BE2C (cell line): Measurements from ENCODE around the gene WDR20.
"Not testable (repeated sequence)": the region's sequence is repeated elsewhere in the genome, so short reads cannot be mapped to it uniquely, and the experiment has no call there.

Source experiments
- DNase-seq: peaks from one replicate; pipeline ENCODE4 v3.0.0-alpha.2; 2020
- H3K27me3 ChIP-seq: fragments of 250-450 bp; sonication (Bioruptor Pico); 2 replicates; pipeline ENCODE4 v1.5.1; 2020; ENCODE audit warnings: mild to moderate bottlenecking
- H3K36me3 ChIP-seq: fragments of 250-450 bp; sonication (Bioruptor Pico); 2 replicates; pipeline ENCODE4 v1.5.1; 2020; ENCODE audit warnings: mild to moderate bottlenecking
- H3K4me1 ChIP-seq: fragments of 250-450 bp; sonication (Bioruptor Pico); 2 replicates; pipeline ENCODE4 v1.5.1; 2020
- H3K4me3 ChIP-seq: 2 replicates; pipeline ENCODE4 v1.5.1; 2011; ENCODE audit warnings: low read depth, low read length
- H3K9me3 ChIP-seq: fragments of 250-450 bp; sonication (Bioruptor Pico); 2 replicates; pipeline ENCODE4 v1.5.1; 2020
- TF ChIP-seq, protein P1 (sequence below): IDR thresholded peaks from 2 replicates; pipeline ENCODE4 v1.5.1; 2012; ENCODE audit warnings: mild to moderate bottlenecking, low read depth, low read length

The WDR20 gene

GRCh38 chr14:102239231-102239630 is 99.5 kb downstream of the WDR20 start:
- Histone ChIP-seq H3K27me3 (no peaks in the 10 kb centered on the region), H3K4me3 (no peak overlapping the region), H3K9me3 (no peaks in the 10 kb centered on the region), H3K36me3 (no peaks in the 10 kb centered on the region), H3K4me1 (peaks cover 5% of the 10 kb centered on the region)
- no peak for DNase-seq
- TF ChIP-seq, protein P1, sequence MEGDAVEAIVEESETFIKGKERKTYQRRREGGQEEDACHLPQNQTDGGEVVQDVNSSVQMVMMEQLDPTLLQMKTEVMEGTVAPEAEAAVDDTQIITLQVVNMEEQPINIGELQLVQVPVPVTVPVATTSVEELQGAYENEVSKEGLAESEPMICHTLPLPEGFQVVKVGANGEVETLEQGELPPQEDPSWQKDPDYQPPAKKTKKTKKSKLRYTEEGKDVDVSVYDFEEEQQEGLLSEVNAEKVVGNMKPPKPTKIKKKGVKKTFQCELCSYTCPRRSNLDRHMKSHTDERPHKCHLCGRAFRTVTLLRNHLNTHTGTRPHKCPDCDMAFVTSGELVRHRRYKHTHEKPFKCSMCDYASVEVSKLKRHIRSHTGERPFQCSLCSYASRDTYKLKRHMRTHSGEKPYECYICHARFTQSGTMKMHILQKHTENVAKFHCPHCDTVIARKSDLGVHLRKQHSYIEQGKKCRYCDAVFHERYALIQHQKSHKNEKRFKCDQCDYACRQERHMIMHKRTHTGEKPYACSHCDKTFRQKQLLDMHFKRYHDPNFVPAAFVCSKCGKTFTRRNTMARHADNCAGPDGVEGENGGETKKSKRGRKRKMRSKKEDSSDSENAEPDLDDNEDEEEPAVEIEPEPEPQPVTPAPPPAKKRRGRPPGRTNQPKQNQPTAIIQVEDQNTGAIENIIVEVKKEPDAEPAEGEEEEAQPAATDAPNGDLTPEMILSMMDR, result no peak

GRCh38 chr14:102240481-102240880 is 100.8 kb downstream of the WDR20 start:
- H3K9me3 ChIP-seq, H3K4me3 ChIP-seq, H3K36me3 ChIP-seq, H3K4me1 ChIP-seq, DNase-seq, H3K27me3 ChIP-seq: not testable (repeated sequence)

DNA sequence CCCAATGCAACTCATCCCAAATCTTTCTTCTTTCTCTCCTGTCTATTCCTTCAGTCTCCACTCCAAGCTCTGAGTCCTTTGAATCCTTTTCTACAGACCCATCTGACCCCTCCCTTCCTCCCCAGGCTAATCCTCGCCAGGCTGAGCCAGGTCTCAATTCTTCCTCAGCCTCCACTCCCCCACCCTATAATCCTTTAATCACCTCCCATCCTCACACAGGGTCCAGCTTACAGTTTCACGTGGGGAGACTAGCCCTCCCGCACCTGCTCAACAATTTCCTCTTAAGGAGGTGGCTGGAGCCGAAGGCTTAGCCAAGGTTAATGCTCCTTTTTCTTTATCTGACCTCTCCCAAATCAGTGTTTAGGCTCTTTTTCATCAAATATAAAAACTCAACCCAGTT is 101.5 kb downstream of the WDR20 start:
- Histone ChIP-seq H3K36me3 (no peaks in the 10 kb centered on the region), H3K9me3 (no peaks in the 10 kb centered on the region), H3K4me3 (no peak overlapping the region), H3K27me3 (no peaks in the 10 kb centered on the region), H3K4me1 (no peaks in the 10 kb centered on the region)
- no peak for DNase-seq
- TF ChIP-seq, protein P1, result no peak

- not testable (repeated sequence) for DNase-seq, H3K4me3 ChIP-seq, H3K36me3 ChIP-seq, H3K9me3 ChIP-seq, H3K4me1 ChIP-seq, H3K27me3 ChIP-seq
Measured at GRCh38 chr14:102243795-102244194, 104.1 kb downstream of the WDR20 start.

GRCh38 chr14:102246071-102246470 is 106.4 kb downstream of the WDR20 start:
- no peak for DNase-seq

DNA sequence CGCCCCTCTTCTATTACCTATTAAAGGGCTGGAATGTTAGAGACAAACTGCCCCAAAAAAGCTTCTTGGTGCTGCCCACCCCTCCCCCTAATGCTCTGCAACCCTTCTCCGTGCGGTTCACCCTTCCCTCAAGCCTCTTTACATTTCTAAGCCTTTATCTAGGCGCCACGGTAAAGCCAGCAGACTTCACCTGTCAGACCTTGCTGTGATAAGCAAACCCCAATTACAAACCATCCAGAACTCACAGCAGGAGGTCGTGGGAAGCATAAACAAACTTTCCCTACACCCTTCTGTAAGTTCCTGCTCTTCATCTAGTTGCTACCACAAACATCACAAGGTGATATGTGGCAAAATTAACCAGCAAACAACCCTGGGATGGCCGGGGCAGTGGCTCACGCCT is 108.4 kb downstream of the WDR20 start:
- Histone ChIP-seq H3K27me3 (no peaks in the 10 kb centered on the region), H3K4me1 (no peaks in the 10 kb centered on the region), H3K36me3 (no peaks in the 10 kb centered on the region), H3K4me3 (no peak overlapping the region), H3K9me3 (no peaks in the 10 kb centered on the region)
- TF ChIP-seq, protein P1, result no peak
- DNase-seq, result no peak

More at GRCh38 chr14:102246071-102246470, 106.4 kb downstream of the WDR20 start:
- TF ChIP-seq, protein P1, result no peak
- H3K4me3 ChIP-seq, result no peak overlapping the region
- no peaks in the 10 kb centered on the region for H3K36me3 ChIP-seq
- no peaks in the 10 kb centered on the region for H3K4me1 ChIP-seq
- no peaks in the 10 kb centered on the region for H3K9me3 ChIP-seq
- H3K27me3 ChIP-seq, result no peaks in the 10 kb centered on the region

- no peaks in the 10 kb centered on the region for H3K27me3 ChIP-seq
- no peak overlapping the region for H3K4me3 ChIP-seq
- H3K9me3 ChIP-seq, result no peaks in the 10 kb centered on the region
- no peaks in the 10 kb centered on the region for H3K4me1 ChIP-seq
- no peaks in the 10 kb centered on the region for H3K36me3 ChIP-seq
- DNase-seq, result no peak
- TF ChIP-seq, protein P1, result no peak
Measured at GRCh38 chr14:102249041-102249440, 109.3 kb downstream of the WDR20 start.
